Measurements from ENCODE around the gene KIF17.

GRCh38 chr1:20708057-20708456, 9.8 kb downstream of the KIF17 start:
- TF ChIP-seq CTCF (IDR thresholded peaks at IDR 0.05; ENCODE audit: insufficient read depth, low read length) (no peak), POLR2AphosphoS5 (IDR thresholded peaks at IDR 0.05; ENCODE audit: low read depth) (no peak), GABPA (IDR thresholded peaks at IDR 0.05; ENCODE audit: low read depth) (no peak), REST (IDR thresholded peaks at IDR 0.05; ENCODE audit: insufficient replicate concordance, low read depth) (no peak), SPI1 (IDR thresholded peaks at IDR 0.05; ENCODE audit: borderline replicate concordance, low read depth) (no peak)
